ENCODE data around the gene PNPLA8. TPM values are rescaled to one million over a fixed set of nuclear protein-coding genes. Genes with fewer than 3 reads are reported as not detected.

The PNPLA8 gene
- total and polyA plus RNA-seq, 11 donors: 12.5 to 61.5 (median 32.8) TPM

GRCh38 chr7:108570146-108570755 lies 44.3 kb upstream of the PNPLA8 start:
- Histone ChIP-seq H3K4me1 (peaks cover 4 to 58% (median 36%) of the 10 kb centered on the region in 12 donors), H3K4me3 (peak overlapping the region; percentile 68 to 94 (median 78)), H3K27me3 (no peaks in the 10 kb centered on the region), H3K36me3 (peaks cover 0 to 47% (median 34%) of the 10 kb centered on the region in 9 donors), H3K27ac (peak overlapping the region; percentile 92 to 99 (median 95)), H3K9me3 (no peaks in the 10 kb centered on the region)
- peak in 4 of 5 donors; percentile 20 to 56 (median 30) for DNase-seq
- ATAC-seq: peak in 3 of 4 donors; percentile 23 to 51 (median 34)
- intact Hi-C loops (cut with DNase I): no loop called here
- whole genome bisulfite sequencing, 4 donors: 0 to 1% (median 0%) methylated on average over 26 to 36 of the region's 36 CpGs
- TF ChIP-seq POLR2A (IDR thresholded peaks at IDR 0.05) (no peak), CTCF (IDR thresholded peaks at IDR 0.05) (no peak)

GRCh38 chr7:108569381-108570145 lies 43.6 kb upstream of the PNPLA8 start, which contains the start of the genes DNAJB9 and THAP5:
Gene DNAJB9, plus strand, starts transcription at chr7:108569874. Its CDS starts 1,853 bp downstream, at chr7:108571727.
Gene THAP5, minus strand, starts transcription at chr7:108569706. Its CDS starts 137 bp downstream, at chr7:108569569.
- H3K27me3 ChIP-seq: no peaks in the 10 kb centered on the region
- peaks cover 0 to 46% (median 34%) of the 10 kb centered on the region in 9 donors for H3K36me3 ChIP-seq
- 0 to 1% (median 0%) methylated on average over 45 to 65 of the region's 65 CpGs for WGBS, 4 donors
- peak; percentile 97 to 99 (median 98) for ATAC-seq
- TF ChIP-seq POLR2A (IDR thresholded peaks at IDR 0.05) (peak; percentile 91 to 95), CTCF (IDR thresholded peaks at IDR 0.05) (peak in 4 of 12 donors; percentile 12 to 39 (median 16))
- DNase-seq: peak; percentile 99 to 100 (median 99)
- H3K9me3 ChIP-seq: no peaks in the 10 kb centered on the region
- H3K4me3 ChIP-seq: peak within 1 kb of the TSS; percentile 68 to 94 (median 78)
- H3K27ac ChIP-seq: peak within 1 kb of the TSS; percentile 92 to 99 (median 95)
- intact Hi-C loops (cut with DNase I): loop anchor here in 8 of 10 donors (1.0 to 5.0 kb wide), 3 partner anchors 42 to 43 kb away; partner anchors contain the start of gene PNPLA8 (in 8 of the 8)
- H3K4me1 ChIP-seq: peaks cover 4 to 58% (median 36%) of the 10 kb centered on the region in 12 donors

GRCh38 chr7:108568801-108569380 lies 43.0 kb upstream of the PNPLA8 start:
- Histone ChIP-seq H3K9me3 (no peaks in the 10 kb centered on the region), H3K27me3 (no peaks in the 10 kb centered on the region), H3K4me3 (peak overlapping the region; percentile 68 to 94 (median 78)), H3K27ac (peak overlapping the region; percentile 90 to 99 (median 95)), H3K4me1 (peaks cover 4 to 57% (median 34%) of the 10 kb centered on the region in 12 donors), H3K36me3 (peaks cover 0 to 44% (median 34%) of the 10 kb centered on the region in 9 donors)
- intact Hi-C loops (cut with DNase I): loop anchor here in 8 of 10 donors (1.0 to 5.0 kb wide), 3 partner anchors 42 to 43 kb away; partner anchors contain the start of gene PNPLA8 (in 8 of the 8)
- TF ChIP-seq POLR2A (IDR thresholded peaks at IDR 0.05) (no peak), CTCF (IDR thresholded peaks at IDR 0.05) (no peak)
- no peak for DNase-seq
- 7 to 15% (median 10%) methylated on average over 23 to 24 of the region's 24 CpGs for WGBS, 4 donors
- ATAC-seq: no peak

All from heart left ventricle (tissue), 16 donors.